ENCODE measurements around the gene ADCY2.

The ADCY2 gene

GRCh38 chr5:7667216-7667767 is 271.4 kb downstream of the ADCY2 start:
- DNase-seq (ENCODE audit: low read depth), result no peak

- no peak for DNase-seq (ENCODE audit: low read depth)
Observed at GRCh38 chr5:7668161-7668560, 272.2 kb downstream of the ADCY2 start.

DNA sequence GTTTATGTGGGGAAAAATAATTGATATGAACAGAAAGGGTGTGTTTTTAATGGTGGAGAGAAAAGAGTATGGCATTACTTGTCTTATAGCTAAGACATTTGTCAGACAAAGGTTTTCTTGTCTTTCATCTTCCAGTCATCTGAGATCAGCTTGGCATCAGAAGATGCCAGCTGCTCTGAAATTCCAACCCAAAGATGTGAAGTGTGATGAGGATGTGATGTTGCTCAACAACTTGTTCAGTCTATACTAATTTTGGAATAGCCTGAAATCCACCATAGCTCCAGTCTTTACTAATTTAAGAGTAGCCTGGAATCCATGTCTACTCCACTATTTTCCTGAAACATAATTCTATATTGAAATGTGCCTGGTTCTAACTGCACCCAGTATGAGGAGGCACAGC is 272.7 kb downstream of the ADCY2 start:
- no peak for DNase-seq (ENCODE audit: low read depth)

- DNase-seq (ENCODE audit: low read depth), result no peak
Observed at GRCh38 chr5:7671381-7671993, 275.5 kb downstream of the ADCY2 start.

- no peak for DNase-seq (ENCODE audit: low read depth)
Observed at GRCh38 chr5:7673658-7674057, 277.7 kb downstream of the ADCY2 start.

GRCh38 chr5:7676455-7676854 is 280.5 kb downstream of the ADCY2 start:
- DNase-seq (ENCODE audit: low read depth), result no peak

DNA sequence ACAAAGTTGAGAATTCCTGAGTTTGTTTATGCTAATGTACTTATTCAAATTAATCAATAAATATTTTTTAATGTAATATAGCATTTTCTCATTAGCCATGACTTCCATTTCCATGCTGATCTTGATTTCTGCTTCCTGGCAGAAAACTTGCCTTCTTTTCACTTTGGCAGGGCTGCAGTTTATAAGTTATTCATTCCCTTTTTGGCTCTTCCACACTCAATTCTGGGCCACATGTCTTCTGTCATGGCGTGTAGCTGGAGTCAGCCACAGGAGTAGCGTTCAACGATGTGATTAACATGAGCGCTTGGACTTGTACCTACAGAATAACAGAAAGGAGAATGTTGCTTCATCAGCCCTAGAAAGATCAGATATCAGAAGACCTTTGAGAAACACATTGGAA is 282.1 kb downstream of the ADCY2 start:
- no peak for DNase-seq (ENCODE audit: low read depth)

DNA sequence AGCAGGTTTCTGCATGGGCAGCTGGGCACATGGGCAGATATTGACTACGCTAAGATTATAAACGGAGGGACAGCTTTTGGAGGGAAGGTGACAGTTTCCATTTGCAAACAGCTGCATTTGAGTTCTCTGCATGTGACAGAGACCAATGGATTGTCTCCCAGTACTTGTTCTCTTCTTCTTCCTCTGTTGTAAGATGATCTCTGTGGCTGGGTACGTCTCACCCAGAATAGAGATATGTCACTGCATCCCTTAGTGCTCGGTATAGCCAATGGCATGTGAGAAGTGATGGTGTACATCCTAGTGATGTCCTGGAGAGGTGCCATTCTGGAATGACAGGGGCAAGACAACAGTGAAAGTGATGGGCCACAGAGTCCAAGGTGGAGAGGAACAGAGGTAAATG is 283.7 kb downstream of the ADCY2 start:
- no peak for DNase-seq (ENCODE audit: low read depth)

DNA sequence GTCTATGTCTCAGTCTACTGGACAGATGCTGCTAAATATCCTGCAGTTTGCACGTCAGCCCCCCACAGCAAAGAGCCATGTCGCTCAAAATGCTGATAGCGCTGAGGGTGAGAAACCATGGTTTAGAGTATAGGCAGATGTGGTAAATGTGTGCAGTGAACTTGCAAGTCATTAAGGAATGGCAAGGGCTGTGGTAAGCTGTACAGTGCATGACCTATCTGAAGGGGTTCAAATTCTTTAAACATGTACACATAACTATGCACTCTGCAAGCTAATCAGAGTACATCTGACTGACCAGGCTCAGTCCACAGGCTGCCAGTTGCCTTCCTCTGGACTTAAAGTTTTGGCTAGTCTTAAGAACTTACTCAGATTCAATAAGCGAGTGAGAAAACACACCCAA is 284.3 kb downstream of the ADCY2 start:
- no peak for DNase-seq (ENCODE audit: low read depth)

- no peak for DNase-seq (ENCODE audit: low read depth)
Observed at GRCh38 chr5:7682379-7682778, 286.4 kb downstream of the ADCY2 start.

GRCh38 chr5:7683753-7684152 is 287.8 kb downstream of the ADCY2 start:
- DNase-seq (ENCODE audit: low read depth), result no peak

DNA sequence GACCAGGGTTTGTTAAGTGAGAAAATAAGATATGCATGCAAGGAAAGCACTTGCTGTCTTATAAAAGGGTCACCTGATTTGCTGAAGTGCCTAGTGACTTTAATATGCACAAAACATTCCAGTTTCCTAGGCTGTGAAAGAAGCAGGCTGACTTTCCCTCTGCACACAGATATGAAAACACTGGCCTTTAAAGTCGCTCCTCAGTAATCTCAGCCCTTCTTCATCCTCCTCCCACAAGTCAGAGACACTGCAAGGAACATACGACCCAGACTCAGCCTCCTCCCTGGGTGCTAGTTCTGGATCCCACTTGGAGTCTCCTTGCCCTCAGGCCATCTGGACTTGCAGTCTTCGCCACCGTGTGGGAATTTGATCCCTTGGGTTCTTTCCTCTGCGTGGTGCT is 288.9 kb downstream of the ADCY2 start:
- no peak for DNase-seq (ENCODE audit: low read depth)

- no peak for DNase-seq (ENCODE audit: low read depth)
Observed at GRCh38 chr5:7686794-7687193, 290.9 kb downstream of the ADCY2 start.

- DNase-seq (ENCODE audit: low read depth), result no peak
Observed at GRCh38 chr5:7690557-7690956, 294.6 kb downstream of the ADCY2 start.

GRCh38 chr5:7705261-7705660 is 309.3 kb downstream of the ADCY2 start:
- no peak for DNase-seq (ENCODE audit: low read depth)

- DNase-seq (ENCODE audit: low read depth), result no peak
Observed at GRCh38 chr5:7705736-7706135, 309.8 kb downstream of the ADCY2 start.

DNA sequence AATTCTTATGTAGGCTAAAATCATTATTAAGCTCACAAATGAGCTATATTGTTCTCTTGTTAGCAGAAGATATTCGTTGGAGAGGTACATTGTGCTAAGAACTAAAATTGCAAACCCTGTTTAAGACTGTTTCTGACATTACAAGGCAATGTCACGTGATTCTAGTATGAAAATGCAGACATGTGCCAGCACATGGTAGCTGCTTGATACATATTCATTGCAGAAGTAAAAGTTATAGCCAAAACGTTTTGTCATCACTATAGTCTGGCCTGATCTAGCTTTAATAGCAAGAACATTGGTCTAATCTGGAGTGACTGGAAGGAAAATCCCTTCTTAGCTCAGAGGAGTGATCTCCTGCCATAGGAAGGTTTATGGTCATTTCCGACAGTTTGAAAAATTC is 310.3 kb downstream of the ADCY2 start:
- no peak for DNase-seq (ENCODE audit: low read depth)

DNA sequence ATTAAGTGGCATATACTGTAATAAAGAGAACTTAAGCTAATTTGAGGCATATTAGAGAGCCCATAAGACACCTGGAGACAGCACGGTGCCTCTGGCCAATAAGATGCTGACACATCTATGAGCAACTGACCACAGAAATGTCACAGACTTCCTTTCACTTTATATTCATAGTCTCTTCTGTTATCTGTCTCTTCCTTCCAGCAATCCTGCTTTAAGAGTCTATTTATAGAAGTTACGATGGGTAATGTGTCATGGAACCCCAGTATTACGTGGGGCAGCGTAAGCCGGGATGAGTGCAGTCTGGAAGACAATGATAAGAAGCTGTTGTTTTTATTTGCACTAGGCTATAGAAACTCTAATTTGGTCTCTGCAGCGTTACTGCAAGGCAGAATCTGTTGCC is 318.2 kb downstream of the ADCY2 start:
- no peak for DNase-seq (ENCODE audit: low read depth)

- DNase-seq (ENCODE audit: low read depth), result no peak
Observed at GRCh38 chr5:7714697-7715096, 318.8 kb downstream of the ADCY2 start.

DNA sequence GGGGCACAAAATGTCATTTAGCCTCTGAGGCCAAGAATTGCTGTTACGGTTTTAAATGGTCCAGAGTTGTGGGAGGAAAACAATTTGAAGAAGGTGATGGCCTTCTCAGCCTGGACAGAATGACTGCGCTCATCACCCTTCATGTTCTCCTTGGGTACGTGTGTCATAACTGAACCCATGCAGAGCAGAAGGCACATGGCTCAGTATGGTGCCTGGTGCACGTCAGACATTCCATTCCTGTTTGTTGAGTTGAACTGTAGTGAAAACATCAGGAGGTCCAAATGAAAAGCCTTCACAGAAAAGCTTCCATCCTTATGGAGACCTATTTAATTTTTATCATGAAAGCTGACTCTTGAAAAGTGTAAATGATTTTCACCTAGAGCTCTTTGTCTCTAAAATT is 321.8 kb downstream of the ADCY2 start:
- DNase-seq (ENCODE audit: low read depth), result no peak

GRCh38 chr5:7728076-7728475 is 332.1 kb downstream of the ADCY2 start:
- no peak for DNase-seq (ENCODE audit: low read depth)

DNA sequence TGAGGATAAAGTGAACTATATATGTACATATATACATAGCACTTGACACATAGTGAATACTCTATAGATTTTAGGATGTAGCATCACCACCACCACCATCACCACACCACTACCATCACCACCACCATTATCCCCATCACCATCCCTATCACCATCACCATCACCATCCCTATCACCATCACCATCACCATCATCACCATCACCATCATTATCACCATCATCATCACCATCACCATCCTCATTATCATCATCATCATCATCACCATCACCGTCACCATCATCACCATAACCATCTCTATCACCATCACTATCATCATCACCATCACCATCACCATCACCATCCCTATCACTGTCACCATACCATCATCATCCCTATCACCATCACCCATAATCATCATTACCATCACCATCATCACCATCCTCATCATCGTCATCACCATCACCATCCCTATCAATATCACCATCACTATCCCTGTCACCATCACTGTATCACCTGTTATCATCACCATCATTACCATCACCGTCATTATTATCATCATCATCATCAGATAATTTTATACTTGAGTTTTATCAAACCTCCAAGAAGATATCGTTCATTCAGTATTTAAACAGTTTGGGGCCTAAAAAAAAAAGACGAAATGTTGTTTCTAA is 345.6 kb downstream of the ADCY2 start:
- no peak for DNase-seq (ENCODE audit: low read depth)

- no peak for DNase-seq (ENCODE audit: low read depth)
Observed at GRCh38 chr5:7742241-7742656, 346.3 kb downstream of the ADCY2 start.
